ENCODE results near the gene FGFR2.

Gene FGFR2

GRCh38 chr10:121497513-121498470, 100.5 kb downstream of the FGFR2 start:
- DNase-seq (ENCODE audit: low read depth in 1 of 2, low spot score in 1 of 2), result no peak

DNA sequence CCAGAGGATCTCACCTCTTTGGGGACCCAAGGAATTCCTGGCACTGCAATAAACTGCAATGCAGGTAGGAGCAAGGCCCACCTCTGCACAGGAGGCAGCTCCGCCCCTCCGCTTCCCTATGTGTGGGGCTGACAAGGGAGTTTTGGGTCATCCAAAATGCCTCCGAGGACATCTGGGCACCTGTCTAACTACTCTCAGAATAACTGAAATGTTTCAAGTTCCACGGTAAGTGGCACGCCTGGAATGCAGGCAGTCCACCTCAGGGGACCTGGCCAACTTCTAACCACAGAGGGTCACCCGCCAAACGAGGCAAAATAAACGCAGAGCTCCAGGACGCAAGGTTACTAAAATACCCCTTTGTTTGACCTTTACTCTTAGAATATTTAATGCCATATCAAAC, 102.5 kb downstream of the FGFR2 start:
- no peak for DNase-seq (ENCODE audit: low read depth in 1 of 2, low spot score in 1 of 2)

GRCh38 chr10:121494296-121494695, 103.9 kb downstream of the FGFR2 start:
- DNase-seq (ENCODE audit: low read depth in 1 of 2, low spot score in 1 of 2), result no peak

GRCh38 chr10:121493521-121493920, 104.7 kb downstream of the FGFR2 start:
- DNase-seq (ENCODE audit: low read depth in 1 of 2, low spot score in 1 of 2), result no peak

GRCh38 chr10:121490871-121491519, 107.2 kb downstream of the FGFR2 start:
- DNase-seq (ENCODE audit: low read depth in 1 of 2, low spot score in 1 of 2), result no peak

DNA sequence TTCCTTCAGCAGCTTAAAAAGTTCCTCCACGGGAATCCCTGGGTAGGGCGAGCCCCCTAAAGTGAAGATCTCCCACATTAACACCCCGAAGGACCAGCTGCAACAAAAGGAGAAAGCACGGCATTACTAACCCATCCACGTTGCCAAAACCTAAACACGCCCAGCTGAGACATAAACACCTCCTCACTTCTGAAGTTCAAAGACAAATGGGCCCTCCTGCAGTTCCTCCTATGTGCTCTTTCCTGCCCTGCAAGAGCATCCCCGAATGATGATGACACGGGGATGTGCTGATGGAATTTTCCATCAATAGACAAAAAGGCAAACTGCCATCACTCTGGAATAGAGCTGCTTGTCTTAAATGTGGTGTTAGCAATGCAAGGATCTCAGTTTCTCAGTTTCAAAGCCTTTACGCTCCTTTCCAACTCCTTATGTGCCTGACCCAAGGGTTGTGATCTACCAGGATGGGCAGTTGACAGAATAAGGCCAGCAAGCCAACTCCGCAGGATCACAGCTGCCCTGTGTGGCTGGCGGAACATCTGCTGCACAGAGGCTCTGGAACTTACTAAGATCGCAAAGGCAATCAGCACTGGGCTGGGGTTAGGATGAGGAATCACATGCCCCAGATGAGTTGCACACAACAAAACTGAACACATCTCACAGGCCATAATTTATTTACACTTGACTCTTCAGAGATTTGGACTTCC, 112.7 kb downstream of the FGFR2 start:
- DNase-seq (ENCODE audit: low read depth in 1 of 2, low spot score in 1 of 2), result no peak

DNA sequence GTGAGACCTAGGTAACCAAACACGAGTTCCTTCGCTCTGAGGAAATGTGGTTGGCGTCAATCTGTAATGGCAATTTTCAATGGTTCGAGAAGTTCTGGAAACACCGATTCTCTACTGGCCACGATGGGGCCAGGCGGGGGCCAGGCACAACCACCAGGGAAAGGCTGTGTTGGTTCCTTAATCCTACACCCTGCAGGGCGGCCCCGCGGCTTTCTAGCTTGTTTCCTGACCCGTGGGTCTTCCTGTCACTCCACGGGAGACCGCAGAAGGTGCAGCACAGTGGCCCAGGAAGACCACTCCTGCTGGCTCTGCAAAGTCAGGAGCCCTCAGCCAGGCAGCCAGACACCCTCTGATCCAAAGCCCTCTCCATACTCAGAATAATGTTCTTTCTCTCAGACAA, 113.4 kb downstream of the FGFR2 start:
- no peak for DNase-seq (ENCODE audit: low read depth in 1 of 2, low spot score in 1 of 2)

GRCh38 chr10:121484401-121484800, 113.8 kb downstream of the FGFR2 start:
- no peak for DNase-seq (ENCODE audit: low read depth in 1 of 2, low spot score in 1 of 2)

DNA sequence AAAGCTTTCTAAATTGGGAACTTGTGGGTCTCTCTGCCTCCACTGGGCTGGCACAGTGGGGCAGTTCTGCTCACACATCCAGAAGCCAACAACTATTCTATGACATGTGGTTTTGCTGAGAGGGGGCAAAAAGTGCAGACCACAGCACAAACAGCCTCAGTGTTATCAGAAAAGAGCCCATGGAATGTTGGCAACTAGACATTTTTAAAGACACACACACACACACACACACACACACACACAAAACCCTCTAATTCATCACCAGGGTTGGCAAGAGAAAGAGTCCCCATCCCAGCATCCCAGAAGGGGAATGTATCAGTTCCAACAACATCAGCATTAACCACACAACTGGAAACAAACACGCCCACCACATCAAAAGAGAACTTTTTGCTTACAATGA, 117.1 kb downstream of the FGFR2 start:
- no peak for DNase-seq (ENCODE audit: low read depth in 1 of 2, low spot score in 1 of 2)

DNA sequence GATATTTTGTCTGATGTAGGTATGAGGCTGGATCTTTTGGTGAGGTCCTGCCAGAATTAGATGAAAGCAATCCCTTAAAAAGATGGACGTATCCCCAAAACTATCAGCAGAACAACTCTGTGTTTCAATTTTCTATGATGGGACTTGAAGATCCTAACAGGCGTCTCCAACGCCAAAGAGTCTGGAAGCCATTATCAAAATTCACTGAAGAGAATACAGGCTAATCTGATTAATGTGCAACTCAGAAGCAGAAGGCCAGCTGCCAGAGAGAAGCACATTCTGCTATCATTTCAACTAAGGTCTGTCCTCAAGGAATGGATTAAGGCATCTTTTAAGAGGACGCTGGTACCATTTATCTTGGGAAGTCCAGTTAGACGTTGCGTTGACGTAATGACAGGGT, 119.7 kb downstream of the FGFR2 start:
- DNase-seq (ENCODE audit: low read depth in 1 of 2, low spot score in 1 of 2), result no peak

- no peak for DNase-seq (ENCODE audit: low read depth in 1 of 2, low spot score in 1 of 2)
Observed at GRCh38 chr10:121469797-121470606, 128.2 kb downstream of the FGFR2 start.

- no peak for DNase-seq (ENCODE audit: low read depth in 1 of 2, low spot score in 1 of 2)
Observed at GRCh38 chr10:121468726-121469125, 129.5 kb downstream of the FGFR2 start.

DNA sequence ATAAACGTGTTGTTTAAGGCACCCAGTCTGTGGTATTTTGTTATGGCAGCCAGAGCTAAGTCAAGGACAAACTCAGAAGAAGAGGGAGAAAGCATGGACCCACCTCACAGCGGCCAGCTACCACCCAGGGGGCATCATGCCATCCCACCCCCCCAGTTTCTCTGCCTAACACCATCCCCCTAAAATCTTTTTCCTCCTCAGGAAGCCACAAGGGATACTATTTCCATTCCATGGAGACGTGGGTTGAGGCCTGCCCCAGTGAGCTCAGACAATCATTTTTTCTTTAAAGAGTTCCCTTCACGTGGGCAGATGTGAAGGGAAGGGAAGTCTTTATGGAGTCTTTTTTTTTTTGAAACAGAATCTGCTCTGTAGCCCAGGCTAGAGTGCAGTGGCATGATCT, 131.8 kb downstream of the FGFR2 start:
- no peak for DNase-seq (ENCODE audit: low read depth in 1 of 2, low spot score in 1 of 2)

DNA sequence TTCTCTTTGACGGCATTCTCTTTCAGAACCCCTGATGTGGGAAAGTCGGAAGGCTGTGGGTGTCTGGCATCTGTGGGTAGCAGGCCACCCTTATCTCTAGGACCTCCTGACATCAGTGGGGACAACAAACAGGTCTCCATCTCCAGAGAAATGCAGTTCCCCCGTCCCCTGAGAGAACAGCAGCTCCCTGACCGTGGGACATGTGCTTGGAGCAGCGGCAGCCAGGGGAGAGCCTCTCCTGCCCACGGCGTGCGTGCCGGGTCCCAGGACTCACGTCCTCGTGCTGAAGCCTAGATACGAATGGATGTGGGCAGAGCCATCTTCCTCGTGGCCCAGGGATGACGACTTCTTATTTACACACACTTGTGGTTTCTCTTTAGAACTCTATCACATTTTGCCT, 133.0 kb downstream of the FGFR2 start:
- DNase-seq (ENCODE audit: low read depth in 1 of 2, low spot score in 1 of 2), result no peak

DNA sequence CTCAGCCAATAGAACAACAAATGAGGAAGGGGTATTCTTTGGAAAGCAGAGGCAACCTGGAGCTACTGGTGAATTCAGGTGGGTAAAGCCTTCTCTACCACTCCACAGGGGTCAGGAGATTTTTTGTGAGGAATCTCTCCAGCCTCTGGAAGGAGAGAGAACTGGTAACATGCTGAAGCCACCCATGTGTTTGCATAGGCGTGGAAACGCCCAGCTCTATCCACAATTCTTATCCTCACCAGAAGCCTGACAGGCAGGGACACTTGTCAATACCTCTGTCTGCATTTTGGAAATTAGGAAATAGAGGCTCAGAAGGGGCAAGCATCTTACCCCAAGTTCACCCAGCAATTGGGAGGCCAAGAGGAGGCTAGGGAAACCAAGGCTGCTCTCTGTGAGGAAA, 133.7 kb downstream of the FGFR2 start:
- DNase-seq (ENCODE audit: low read depth in 1 of 2, low spot score in 1 of 2), result no peak

GRCh38 chr10:121462955-121463354, 135.3 kb downstream of the FGFR2 start:
- DNase-seq (ENCODE audit: low read depth in 1 of 2, low spot score in 1 of 2), result no peak

GRCh38 chr10:121462281-121462680, 136.0 kb downstream of the FGFR2 start:
- DNase-seq (ENCODE audit: low read depth in 1 of 2, low spot score in 1 of 2), result no peak

GRCh38 chr10:121461307-121461706, 136.9 kb downstream of the FGFR2 start:
- no peak for DNase-seq (ENCODE audit: low read depth in 1 of 2, low spot score in 1 of 2)

- DNase-seq (ENCODE audit: low read depth in 1 of 2, low spot score in 1 of 2), result no peak
Observed at GRCh38 chr10:121460733-121461132, 137.5 kb downstream of the FGFR2 start.

DNA sequence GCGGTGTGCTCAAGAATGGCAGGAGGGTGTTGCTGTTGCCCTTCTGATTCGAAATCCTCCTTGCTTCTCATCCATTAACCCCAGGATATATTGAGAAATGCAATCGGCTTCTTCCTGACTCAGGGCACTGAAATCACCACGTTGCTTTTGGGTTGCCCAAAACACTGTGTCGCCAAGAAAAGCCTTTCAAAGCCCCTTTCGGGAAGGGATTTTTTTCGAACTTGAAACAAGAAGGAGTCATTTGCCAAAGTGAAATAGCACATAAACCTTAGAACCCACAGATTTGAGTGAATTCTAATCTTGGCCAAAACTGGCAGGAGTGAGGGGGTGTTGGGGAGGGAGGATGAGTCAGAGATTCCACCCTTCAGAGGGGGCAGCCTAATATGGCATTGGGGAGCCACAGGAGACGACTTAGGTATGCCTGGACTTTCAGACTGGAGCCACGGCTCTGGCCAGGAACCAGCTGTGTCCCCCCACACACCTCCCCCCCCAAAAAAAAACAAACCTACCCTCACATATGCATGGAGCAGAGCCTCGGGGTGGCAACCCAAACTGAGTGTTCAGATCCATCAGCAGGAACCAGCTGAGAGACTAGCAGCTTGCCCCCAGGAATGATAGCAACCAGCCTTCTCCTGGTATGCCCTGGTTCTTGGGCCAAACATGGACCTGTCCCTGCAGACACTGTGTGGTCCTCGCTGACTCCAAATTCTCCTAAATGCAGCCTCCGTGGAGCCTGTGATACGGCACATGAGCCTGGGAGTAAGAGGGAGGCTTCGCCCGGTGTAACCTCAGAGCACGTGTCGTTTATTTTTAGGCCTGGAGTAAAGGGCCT, 138.4 kb downstream of the FGFR2 start:
- no peak for DNase-seq (ENCODE audit: low read depth in 1 of 2, low spot score in 1 of 2)

All from stimulated activated CD4-positive, alpha-beta T cell treated with anti-CD3 and anti-CD28 coated beads, Interleukin-15, amount 100 ng/mL, for 1 hour (primary cell).